Large intestine (tissue), 3 donors: ENCODE measurements around the gene MED13. TPM values are rescaled to one million over a fixed set of nuclear protein-coding genes. Genes with fewer than 3 reads are reported as not detected.

Experiments used
- DNase-seq, 2 donors: peaks; one replicate each; pipeline versions ENCODE4 v3.0.0 to v3.0.0-alpha.2; 2013
- H3K27ac ChIP-seq: one replicate; pipeline ENCODE4 v1.5.1; 2013; ENCODE audit warnings: low read length
- H3K27me3 ChIP-seq: 2 replicates; pipeline ENCODE4 v1.6.1; 2013; ENCODE audit warnings: low read length; ENCODE audit not compliant: control insufficient read depth, insufficient read depth
- H3K36me3 ChIP-seq: 2 replicates; pipeline ENCODE4 v1.6.1; 2013; ENCODE audit warnings: low read length; ENCODE audit not compliant: control insufficient read depth, insufficient read depth
- H3K4me1 ChIP-seq: one replicate; pipeline ENCODE4 v1.6.1; 2013; ENCODE audit warnings: low read length; ENCODE audit not compliant: control insufficient read depth, insufficient read depth
- H3K4me3 ChIP-seq: one replicate; pipeline ENCODE4 v1.5.1; 2013; ENCODE audit warnings: low read length
- H3K9me3 ChIP-seq: one replicate; pipeline ENCODE4 v1.6.1; 2013; ENCODE audit warnings: mild to moderate bottlenecking, low read depth, low read length, moderate library complexity; ENCODE audit not compliant: control insufficient read depth
- WGBS: methylation state at CpG from one replicate; pipeline ENCODE4 v1.1.5; 2013; ENCODE audit warnings: low lambda C conversion rate; ENCODE audit not compliant: insufficient coverage; 5-methylcytosine and 5-hydroxymethylcytosine counted together
- polyA plus RNA-seq: library from polyadenylated mRNA; unstranded; fragments of 120-200 nt; gene quantifications from one replicate; pipeline ENCODE4 v1.2.1, GENCODE V29; 2013

MED13 gene
- polyA plus RNA-seq, 1 donor = 29.3 TPM

DNA sequence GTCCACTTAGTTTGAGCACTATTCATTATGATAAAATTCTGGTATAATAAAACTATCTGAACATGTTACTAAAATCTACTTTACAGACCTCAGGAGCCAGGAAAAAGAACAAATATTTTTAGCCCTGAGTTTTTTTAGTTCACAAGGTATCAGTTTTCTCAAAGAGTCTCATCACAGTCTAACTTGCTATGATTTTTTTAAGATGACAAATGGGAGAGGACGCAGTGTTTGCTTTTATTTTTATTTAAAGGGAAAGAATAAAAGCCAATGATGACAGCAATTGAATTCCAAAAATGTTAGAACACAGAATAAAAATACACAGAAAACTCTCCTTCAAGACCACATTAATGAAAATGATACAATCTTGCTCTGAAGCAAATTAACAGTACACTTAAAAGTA, 7.4 kb downstream of the MED13 start:
- no peak overlapping the region for H3K4me3 ChIP-seq
- H3K27ac ChIP-seq = no peak overlapping the region
- H3K4me1 ChIP-seq = no peaks in the 10 kb centered on the region
- DNase-seq = no peak
- 67% methylated on average over 1 of the region's 1 CpG for WGBS
- no peaks in the 10 kb centered on the region for H3K27me3 ChIP-seq
- no peaks in the 10 kb centered on the region for H3K9me3 ChIP-seq
- H3K36me3 ChIP-seq = peaks cover 36% of the 10 kb centered on the region

DNA sequence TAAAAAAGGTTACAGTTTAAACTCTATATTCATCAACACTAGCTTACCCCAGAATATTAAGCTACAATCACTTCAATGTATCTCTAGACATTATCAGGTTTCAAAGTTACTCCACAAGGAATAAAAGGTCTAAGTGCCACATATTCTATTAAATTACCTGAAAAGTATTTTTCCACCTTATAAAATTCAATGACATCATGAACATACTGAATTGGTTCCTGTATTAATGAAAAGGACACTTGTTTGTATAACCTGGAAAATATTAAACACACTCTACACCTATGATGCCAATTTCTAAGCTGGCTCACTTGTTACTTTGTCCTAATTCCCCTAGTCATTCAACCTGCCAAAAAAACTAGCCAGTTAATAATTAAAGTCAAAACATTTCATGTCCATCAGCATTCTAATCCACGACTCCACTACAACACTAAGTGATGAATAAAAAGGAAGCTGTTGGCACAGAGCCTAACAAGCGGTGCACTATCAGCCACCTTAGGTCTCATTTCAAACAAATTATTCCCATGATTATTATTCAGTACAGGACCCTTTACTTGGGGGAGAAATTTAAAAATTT, 12.2 kb downstream of the MED13 start:
- Histone ChIP-seq H3K27me3 (no peaks in the 10 kb centered on the region), H3K36me3 (peaks cover 48% of the 10 kb centered on the region), H3K9me3 (no peaks in the 10 kb centered on the region), H3K4me1 (no peaks in the 10 kb centered on the region), H3K4me3 (no peak overlapping the region), H3K27ac (no peak overlapping the region)
- WGBS = no CpG with 5 or more reads among the region's 2 CpGs
- no peak for DNase-seq

DNA sequence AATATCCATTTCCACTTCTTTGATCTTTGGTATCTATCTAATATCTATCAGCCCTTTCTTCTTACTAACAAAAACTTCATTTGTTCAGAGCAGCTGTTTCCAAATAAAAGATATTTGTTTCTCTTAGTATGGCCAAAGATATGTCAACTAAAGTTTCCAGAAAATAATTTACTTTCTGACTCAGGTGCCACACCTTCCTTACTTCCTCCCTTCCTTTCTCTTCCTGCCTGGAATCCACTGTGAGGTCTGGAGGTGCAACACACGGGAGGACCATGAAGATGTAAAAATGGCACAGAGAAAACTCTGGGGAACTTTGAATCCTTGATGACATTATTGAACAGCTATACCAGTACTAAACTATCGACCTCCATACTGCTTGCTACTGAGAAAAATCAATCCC, 14.0 kb downstream of the MED13 start:
- WGBS = no CpG with 5 or more reads among the region's 2 CpGs

DNA sequence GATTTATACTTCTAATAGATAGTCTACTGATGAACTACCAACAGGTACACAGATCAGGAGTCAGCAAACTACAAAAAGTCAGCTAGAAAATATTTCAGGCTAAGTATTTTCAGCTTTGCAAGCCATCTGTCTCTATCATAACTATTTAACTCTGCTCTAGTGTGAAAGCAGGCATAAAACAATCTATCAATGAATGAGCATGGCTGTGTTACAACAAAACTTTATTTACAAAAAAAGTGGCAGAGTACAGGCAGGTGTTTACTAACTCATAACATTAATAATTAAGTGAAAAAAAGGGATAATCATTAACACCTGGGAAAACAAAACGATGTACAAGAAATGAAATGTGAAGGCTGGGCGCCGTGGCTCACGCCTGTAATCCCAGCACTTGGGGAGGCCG, 15.8 kb downstream of the MED13 start:
- H3K27ac ChIP-seq = no peak overlapping the region
- no peaks in the 10 kb centered on the region for H3K4me1 ChIP-seq
- DNase-seq = no peak
- no peaks in the 10 kb centered on the region for H3K27me3 ChIP-seq
- no CpG with 5 or more reads among the region's 5 CpGs for WGBS
- H3K9me3 ChIP-seq = no peaks in the 10 kb centered on the region
- H3K36me3 ChIP-seq = peaks cover 57% of the 10 kb centered on the region
- H3K4me3 ChIP-seq = no peak overlapping the region

More for the DNA sequence above, 14.0 kb downstream of the MED13 start:
- Histone ChIP-seq H3K4me3 (no peak overlapping the region), H3K36me3 (peaks cover 58% of the 10 kb centered on the region), H3K9me3 (no peaks in the 10 kb centered on the region), H3K27ac (no peak overlapping the region), H3K4me1 (no peaks in the 10 kb centered on the region), H3K27me3 (no peaks in the 10 kb centered on the region)
- DNase-seq = no peak

DNA sequence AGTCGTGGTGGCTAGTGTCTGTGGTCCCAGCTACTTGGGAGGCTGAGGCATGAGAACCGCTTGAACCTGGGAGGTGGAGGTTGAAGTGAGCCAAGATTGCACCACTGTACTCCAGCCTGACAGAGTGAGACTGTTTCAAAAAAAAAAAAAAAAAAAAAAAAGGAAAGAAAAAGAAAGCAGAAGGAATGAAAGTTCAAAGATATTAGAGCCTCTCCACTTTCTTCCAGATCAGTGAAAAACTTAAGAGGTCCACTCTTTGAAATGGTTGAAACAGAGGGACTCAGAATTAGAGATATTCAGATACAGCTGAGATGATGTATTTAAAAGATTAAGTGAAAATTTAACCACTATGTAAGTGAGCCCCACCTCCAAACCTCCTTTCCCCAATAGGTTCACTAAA, 16.8 kb downstream of the MED13 start:
- no peak for DNase-seq
- no CpG with 5 or more reads among the region's 2 CpGs for WGBS
- Histone ChIP-seq H3K4me1 (no peaks in the 10 kb centered on the region), H3K36me3 (peaks cover 55% of the 10 kb centered on the region), H3K27ac (no peak overlapping the region), H3K4me3 (no peak overlapping the region), H3K27me3 (no peaks in the 10 kb centered on the region), H3K9me3 (no peaks in the 10 kb centered on the region)

DNA sequence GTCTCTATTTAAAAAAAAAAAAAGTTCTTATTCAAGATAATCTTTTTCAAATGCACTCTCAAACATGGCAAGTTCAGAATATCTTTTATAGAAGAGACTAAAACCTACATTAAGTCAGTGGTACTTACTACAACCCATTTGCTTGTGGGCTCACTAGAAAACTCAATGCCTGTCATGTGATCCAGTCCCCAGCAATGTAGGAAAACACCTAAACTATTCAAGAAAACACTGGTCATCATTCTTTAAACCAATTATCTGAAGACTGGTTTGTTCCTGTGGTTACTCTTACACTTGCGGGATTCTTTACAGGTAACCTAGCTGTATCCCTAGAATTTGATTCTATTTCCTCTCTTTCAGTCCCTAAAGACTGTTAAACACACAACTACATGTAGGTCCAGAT, 19.6 kb downstream of the MED13 start:
- DNase-seq = no peak
- H3K36me3 ChIP-seq = peaks cover 56% of the 10 kb centered on the region
- no peak overlapping the region for H3K4me3 ChIP-seq
- no peaks in the 10 kb centered on the region for H3K4me1 ChIP-seq
- no CpG with 5 or more reads among the region's 1 CpG for WGBS
- no peaks in the 10 kb centered on the region for H3K27me3 ChIP-seq
- no peak overlapping the region for H3K27ac ChIP-seq
- H3K9me3 ChIP-seq = no peaks in the 10 kb centered on the region

DNA sequence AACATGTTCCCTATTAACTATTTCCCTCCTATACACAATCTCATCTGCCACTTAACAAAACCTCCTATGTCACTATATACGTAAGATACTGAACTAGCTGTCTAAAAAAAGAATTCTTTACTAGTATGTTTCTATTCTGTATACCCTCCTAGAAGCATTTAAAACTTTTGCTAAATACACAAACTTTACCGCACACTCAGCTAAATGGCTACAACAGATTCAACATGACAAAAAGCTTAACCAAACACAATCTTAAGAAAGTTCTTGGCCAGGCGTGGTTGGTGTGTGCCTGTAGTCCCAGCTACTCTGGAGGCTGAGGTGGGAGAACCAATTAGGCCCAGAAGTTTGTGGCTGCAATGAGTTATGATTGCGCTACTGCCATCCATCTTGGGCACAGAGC, 20.0 kb downstream of the MED13 start:
- no peaks in the 10 kb centered on the region for H3K9me3 ChIP-seq
- H3K27me3 ChIP-seq = no peaks in the 10 kb centered on the region
- peaks cover 52% of the 10 kb centered on the region for H3K36me3 ChIP-seq
- DNase-seq = no peak
- H3K4me1 ChIP-seq = no peaks in the 10 kb centered on the region
- H3K4me3 ChIP-seq = no peak overlapping the region
- no CpG with 5 or more reads among the region's 4 CpGs for WGBS
- no peak overlapping the region for H3K27ac ChIP-seq

DNA sequence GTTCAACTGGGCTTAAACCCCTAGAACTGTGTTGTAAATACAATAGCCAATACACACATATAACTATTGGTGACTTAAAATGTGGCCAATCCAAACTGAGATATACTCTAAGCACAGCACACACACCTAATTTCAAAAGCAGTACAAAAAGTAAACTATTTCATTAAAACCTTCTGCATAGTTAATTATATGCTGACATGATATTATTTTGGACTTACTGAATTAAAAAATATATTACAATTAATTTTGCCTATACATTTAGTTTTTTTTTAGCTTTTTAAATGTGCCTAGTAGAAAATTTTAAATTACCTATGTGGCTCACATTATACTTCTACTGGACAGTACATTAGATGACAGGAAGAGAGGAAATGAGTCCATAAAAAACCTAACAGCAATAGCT, 21.5 kb downstream of the MED13 start:
- Histone ChIP-seq H3K4me3 (no peak overlapping the region), H3K36me3 (peaks cover 56% of the 10 kb centered on the region), H3K4me1 (no peaks in the 10 kb centered on the region), H3K27me3 (no peaks in the 10 kb centered on the region), H3K27ac (no peak overlapping the region), H3K9me3 (no peaks in the 10 kb centered on the region)
- DNase-seq = no peak

DNA sequence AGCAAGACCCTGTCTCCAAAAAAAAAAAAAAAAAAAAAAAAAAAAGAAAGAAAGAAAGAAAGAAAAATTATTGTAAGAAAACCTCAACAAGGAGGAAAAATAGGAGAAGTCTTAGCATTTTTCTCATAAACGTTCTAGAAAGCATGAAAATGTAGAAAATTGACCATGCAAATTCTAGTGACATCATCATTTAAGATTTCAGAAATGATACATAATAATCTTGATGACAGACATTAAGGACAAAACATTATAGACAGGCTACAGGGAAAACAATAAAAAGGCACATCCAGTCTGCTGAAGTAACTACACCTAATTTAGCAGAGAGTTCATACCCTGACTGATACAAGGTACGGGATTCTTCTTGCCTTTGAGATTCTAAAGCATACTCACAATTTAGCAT, 21.9 kb downstream of the MED13 start:
- Histone ChIP-seq H3K36me3 (peaks cover 51% of the 10 kb centered on the region), H3K27ac (no peak overlapping the region), H3K4me1 (no peaks in the 10 kb centered on the region), H3K27me3 (no peaks in the 10 kb centered on the region), H3K4me3 (no peak overlapping the region), H3K9me3 (no peaks in the 10 kb centered on the region)
- no peak for DNase-seq
- WGBS = 78% methylated on average over 1 of the region's 2 CpGs

DNA sequence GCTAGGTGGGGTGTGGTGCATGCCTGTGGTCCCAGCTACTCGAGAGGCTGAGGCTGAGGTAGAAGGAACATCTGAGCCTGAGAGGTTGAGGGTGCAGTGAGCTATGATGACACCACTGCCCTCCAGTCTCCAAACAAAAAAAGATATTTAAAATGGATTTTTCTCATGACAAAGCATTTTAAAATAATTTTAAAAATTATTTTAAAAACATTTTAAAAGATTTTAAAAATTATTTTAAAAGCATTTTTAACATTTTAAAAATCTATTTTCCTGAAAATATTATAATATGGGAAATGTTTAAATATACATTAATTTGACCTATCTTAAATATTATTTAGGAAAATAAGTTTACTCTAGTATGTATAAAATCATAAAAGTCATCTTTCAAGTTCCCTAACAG, 26.8 kb downstream of the MED13 start:
- H3K36me3 ChIP-seq = peaks cover 42% of the 10 kb centered on the region
- no CpG with 5 or more reads among the region's 1 CpG for WGBS
- no peaks in the 10 kb centered on the region for H3K27me3 ChIP-seq
- no peak overlapping the region for H3K27ac ChIP-seq
- H3K4me1 ChIP-seq = no peaks in the 10 kb centered on the region
- no peaks in the 10 kb centered on the region for H3K9me3 ChIP-seq
- H3K4me3 ChIP-seq = no peak overlapping the region
- DNase-seq = no peak

DNA sequence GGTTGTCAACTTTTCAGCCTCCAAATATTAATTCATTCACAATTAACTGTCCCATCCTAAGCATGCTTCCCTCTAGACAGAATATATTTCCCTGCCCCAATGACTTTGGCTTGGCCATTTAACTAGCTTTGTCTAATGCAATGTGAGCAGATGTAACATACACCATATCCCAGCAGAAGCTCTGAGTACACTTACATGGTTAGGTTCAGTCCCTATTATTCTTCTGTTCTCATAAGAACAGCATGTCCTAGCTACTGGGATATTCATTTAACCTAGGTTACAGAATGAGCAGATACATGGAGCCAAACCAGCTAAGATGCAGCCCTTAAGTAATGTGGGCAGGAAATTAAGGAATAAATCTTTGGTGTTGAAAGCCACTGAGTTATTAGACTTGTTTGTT, 31.8 kb downstream of the MED13 start:
- Histone ChIP-seq H3K4me1 (no peaks in the 10 kb centered on the region), H3K4me3 (no peak overlapping the region), H3K9me3 (no peaks in the 10 kb centered on the region), H3K27me3 (no peaks in the 10 kb centered on the region), H3K36me3 (peaks cover 60% of the 10 kb centered on the region), H3K27ac (no peak overlapping the region)
- no peak for DNase-seq
